Subcutaneous adipose tissue (tissue), 4 donors: ENCODE results near the gene PPP2R5C. TPM values are rescaled to one million over a fixed set of nuclear protein-coding genes. Genes with fewer than 3 reads are reported as not detected.

Experiments
- total RNA-seq, 4 donors: library from RNA; depleted of rRNA; stranded (reverse); fragments of >200 nt; gene quantifications; one replicate each; pipeline ENCODE4 v1.1.0, GENCODE V29; 2016
- TF ChIP-seq, protein P1 (sequence below): fragments of 450-650 bp; IDR thresholded peaks from one replicate; pipeline ENCODE4 v1.5.1; 2016; ENCODE audit warnings: low read depth, mild to moderate bottlenecking, control low read depth, antibody characterized with exemption, moderate library complexity

PPP2R5C gene
- total RNA-seq, 4 donors from 2014 or later: 98.9 to 127 (median 102) TPM

DNA sequence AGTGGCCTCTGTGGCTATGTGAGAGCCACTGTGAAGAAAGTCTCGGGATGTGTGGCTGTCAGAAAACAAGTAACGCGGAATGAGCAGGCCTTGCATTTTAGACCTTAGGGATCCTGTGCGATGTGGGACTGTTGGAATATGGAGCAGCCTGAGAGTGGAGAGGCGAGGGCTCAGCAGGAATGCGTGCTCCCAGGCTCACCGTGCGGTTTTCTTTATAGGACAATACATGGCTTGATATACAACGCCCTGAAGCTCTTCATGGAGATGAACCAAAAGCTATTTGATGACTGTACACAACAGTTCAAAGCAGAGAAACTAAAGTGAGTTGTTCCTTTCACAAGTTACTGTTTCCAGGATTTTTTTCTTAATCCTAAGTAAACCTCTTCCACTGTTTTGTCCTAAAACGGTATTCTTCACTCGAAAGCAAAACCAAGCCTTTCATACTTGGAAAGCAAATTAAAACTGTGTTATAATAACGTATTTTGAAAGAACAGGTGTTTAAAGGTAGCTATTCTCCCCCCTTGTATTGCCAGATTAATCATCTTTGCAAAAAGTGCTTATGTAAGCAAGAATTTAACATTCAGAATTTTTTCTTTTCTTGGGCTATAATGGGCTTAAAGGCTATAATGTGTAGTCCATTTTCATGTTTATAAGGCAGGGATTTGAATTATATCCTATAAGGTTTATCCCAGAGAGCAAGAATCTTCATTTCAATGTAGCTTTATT is 148.0 kb downstream of the PPP2R5C start:
- TF ChIP-seq, protein P1, sequence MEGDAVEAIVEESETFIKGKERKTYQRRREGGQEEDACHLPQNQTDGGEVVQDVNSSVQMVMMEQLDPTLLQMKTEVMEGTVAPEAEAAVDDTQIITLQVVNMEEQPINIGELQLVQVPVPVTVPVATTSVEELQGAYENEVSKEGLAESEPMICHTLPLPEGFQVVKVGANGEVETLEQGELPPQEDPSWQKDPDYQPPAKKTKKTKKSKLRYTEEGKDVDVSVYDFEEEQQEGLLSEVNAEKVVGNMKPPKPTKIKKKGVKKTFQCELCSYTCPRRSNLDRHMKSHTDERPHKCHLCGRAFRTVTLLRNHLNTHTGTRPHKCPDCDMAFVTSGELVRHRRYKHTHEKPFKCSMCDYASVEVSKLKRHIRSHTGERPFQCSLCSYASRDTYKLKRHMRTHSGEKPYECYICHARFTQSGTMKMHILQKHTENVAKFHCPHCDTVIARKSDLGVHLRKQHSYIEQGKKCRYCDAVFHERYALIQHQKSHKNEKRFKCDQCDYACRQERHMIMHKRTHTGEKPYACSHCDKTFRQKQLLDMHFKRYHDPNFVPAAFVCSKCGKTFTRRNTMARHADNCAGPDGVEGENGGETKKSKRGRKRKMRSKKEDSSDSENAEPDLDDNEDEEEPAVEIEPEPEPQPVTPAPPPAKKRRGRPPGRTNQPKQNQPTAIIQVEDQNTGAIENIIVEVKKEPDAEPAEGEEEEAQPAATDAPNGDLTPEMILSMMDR: no peak

DNA sequence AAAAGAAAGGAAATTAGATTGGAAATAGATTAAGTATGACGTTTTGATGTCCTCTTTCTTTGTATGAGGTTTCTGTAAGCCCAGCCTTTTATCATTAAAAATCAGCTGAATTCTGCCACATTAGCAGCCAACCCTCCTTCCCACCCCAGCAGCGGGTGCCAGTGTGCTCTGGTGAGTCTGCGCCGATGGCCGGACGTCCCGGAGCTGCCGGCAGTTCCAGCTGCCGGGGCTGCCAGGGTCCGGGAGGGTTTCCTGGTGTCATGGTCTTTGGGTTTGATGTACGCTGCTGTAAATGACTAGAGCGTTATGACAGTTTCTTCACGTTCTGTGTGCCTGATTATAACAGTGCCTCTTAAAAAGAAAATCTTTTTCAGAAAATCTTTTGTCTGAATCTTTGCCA is 151.3 kb downstream of the PPP2R5C start:
- TF ChIP-seq, protein P1: no peak

DNA sequence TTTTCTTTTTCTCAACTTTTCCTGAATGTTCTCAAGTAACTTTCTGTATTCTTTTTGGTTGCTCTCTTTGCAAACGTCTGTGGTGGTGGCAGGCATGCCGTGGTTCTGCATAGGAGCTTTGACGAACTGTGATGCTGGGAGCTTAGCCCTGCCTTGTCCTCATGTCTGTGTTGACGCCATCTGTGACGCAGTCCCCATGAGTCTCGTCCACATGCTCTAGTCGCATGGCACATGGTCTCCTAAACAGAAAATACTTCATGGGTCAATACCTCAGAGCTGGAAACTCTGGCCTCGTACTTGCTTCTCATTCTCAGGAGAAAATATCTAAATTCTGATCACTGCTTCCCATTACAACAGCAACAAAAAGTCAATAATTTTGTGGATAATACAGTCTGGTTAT is 152.6 kb downstream of the PPP2R5C start:
- TF ChIP-seq, protein P1: no peak

DNA sequence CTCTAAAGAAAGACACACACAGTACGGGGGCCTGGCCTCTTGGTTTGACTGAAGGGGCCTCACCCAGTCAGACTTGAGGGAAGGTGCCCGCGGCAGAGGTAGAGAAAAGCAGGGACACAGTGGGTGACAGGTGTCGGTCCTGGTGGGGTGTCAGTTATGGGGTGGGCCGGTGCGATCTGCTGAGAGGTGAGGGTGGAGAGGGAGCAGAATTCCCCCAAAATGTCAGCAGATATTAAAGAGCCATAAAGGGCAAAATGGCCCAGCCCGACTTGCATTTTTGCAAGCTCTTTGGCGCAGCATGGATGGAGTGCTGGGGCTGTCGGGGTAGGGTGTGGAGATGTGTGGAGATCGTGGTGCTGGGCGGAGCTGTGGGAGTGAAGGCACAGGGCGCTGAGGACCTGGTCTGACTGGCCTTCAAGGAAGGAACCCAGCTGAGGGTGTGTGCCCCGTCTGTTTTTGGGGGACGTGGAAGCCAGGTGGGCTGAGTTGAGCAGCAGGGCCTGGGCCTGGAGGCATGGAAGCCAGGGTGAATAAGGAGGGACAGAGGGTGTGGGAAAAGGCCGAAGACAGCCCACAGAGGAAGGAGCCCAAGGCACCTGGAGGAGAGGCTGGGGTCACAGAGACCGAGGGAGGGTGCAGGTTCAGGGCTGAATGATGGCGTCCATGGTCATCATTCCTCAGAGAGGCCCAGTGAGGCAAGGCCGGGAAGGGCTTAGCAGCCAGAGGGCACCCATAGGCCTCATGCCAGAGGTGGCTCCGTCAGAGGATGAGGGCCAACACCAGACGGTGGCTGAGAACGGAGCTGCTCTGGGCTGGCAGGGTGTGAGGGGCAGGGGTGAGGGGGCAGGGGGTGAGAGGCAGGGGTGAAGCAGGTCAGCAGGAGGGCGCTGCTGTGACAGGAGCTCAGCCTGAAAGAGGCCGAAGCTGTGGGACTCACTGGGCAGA is 154.6 kb downstream of the PPP2R5C start:
- TF ChIP-seq, protein P1: no peak

DNA sequence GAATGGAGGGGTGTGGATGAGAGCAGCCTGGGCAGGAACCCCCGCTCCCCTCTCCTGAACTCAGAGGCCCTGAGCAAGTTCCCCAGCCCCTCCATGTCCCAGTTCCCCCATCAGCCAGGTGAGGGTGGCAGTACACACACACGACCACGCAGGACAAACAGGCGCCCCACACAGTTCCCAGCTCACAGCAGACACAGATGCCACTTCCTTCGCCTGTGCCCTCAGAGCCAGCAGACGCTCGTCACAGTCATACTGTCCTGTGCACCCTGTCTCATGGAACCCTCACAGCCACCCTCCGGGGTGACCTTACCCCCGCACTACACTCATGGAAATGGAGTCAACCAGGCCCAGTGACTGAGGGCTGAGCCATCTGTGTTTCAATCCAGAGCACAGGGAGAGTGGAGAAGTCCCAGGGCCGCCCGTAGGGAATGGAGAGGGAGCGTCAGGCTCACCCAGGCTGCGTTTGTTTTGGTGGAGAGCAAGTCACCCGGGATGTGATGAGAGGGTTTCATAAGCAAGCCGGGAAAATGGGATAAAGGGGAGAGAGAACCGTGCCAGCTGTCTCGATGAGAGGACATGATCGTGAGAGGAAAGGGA is 155.4 kb downstream of the PPP2R5C start:
- TF ChIP-seq, protein P1: no peak

DNA sequence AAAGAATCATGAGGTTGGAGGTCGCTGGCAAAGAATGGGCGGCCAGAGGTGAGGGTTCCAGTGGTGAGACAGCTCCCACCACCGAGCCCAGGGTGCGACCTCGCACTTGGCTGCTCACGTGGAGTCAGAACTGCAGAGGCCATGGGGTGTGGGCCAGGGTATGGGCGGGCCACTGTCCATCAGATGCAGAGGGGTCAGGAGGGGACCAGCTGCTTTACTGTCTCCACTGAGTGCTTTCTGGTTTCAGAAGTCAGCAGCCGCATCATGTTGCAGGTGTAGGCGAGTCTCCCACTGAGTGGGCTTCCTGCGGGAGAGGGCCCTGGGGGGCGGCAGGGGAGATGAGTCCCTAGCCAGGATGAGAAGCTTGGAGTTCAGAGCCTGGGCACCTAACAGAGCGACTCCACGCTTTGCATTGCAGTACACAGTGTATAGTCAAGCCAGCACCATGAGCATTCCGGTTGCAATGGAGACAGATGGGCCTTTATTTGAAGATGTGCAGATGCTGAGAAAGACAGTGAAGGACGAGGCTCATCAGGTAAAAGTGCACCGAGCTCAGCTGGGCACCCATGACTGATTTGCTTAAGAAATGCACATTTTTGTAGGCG is 156.0 kb downstream of the PPP2R5C start:
- TF ChIP-seq, protein P1: no peak
